OCI-LY3 (cell line): ENCODE results near the gene NUDT21.

ENCODE experiments used
- CTCF ChIP-seq: fragments of 200-600, 300-600 bp; sonication (generic); IDR thresholded peaks from 2 replicates; pipeline ENCODE4 v1.5.1; 2014; ENCODE audit warnings: antibody characterized with exemption, low read length, low read depth
- EZH2phosphoT487 ChIP-seq: fragments of 200-600 bp; shearing (Covaris generic); IDR thresholded peaks from 2 replicates; pipeline ENCODE4 v1.6.1; 2018; ENCODE audit warnings: antibody characterized with exemption, mixed run types, low read depth

- no peak for TF ChIP-seq CTCF
- no peak for TF ChIP-seq EZH2phosphoT487
Measured at GRCh38 chr16:56422896-56423441, 28.2 kb downstream of the NUDT21 start.
